K562 (cell line): Measurements from ENCODE around the gene CNBD2. TPM values are rescaled to one million over a fixed set of nuclear protein-coding genes. Genes with fewer than 3 reads are reported as not detected.

ENCODE experiments used
- BCOR ChIP-seq: fragments of 450-650 bp; IDR thresholded peaks from 2 replicates; pipeline ENCODE4 v1.6.1; 2016
- CBFB ChIP-seq: sonication (generic); formaldehyde crosslinking; IDR thresholded peaks from 2 replicates; pipeline ENCODE4 v1.4.0; 2020; ENCODE audit warnings: mild to moderate bottlenecking, missing genetic modification reagents
- CBX1 ChIP-seq: sonication (generic); IDR thresholded peaks from 2 replicates; pipeline ENCODE4 v1.6.1; 2016; ENCODE audit warnings: antibody characterized with exemption, low read depth, mild to moderate bottlenecking
- ETV5 ChIP-seq: sonication (generic); formaldehyde crosslinking; IDR thresholded peaks from 2 replicates; pipeline ENCODE4 v1.4.0; 2020; ENCODE audit warnings: low read depth, mild to moderate bottlenecking, missing genetic modification reagents
- HDAC1 ChIP-seq, 2 experiments: fragments of 450-650 bp; IDR thresholded peaks; 2 replicates each; pipeline ENCODE4 v1.6.1; 2016 to 2017; ENCODE audit warnings: inconsistent platforms in 1 of 2, mild to moderate bottlenecking in 1 of 2, moderate library complexity in 1 of 2
- HDAC3 ChIP-seq: fragments of 450-650 bp; IDR thresholded peaks from 2 replicates; pipeline ENCODE4 v1.6.1; 2018; ENCODE audit warnings: borderline replicate concordance, mild to moderate bottlenecking, moderate library complexity; ENCODE audit not compliant: partially characterized antibody
- HNRNPK ChIP-seq: fragments of 200-400 bp; formaldehyde crosslinking; IDR thresholded peaks from one replicate; pipeline ENCODE4 v1.6.1; 2018; ENCODE audit warnings: mild to moderate bottlenecking, low read depth, low read length; ENCODE audit not compliant: poor library complexity, severe bottlenecking
- KLF16 ChIP-seq: IDR thresholded peaks from 2 replicates; pipeline ENCODE4 v1.6.1; 2016; ENCODE audit warnings: antibody characterized with exemption
- L3MBTL2 ChIP-seq: fragments of 450-650 bp; IDR thresholded peaks from 2 replicates; pipeline ENCODE4 v1.6.1; 2016; ENCODE audit warnings: mild to moderate bottlenecking, moderate library complexity
- MCM3 ChIP-seq: fragments of 450-650 bp; IDR thresholded peaks from 2 replicates; pipeline ENCODE4 v1.6.1; 2016
- MYNN ChIP-seq, 2 experiments: sonication (generic); formaldehyde crosslinking in 1 of 2; IDR thresholded peaks; 2 replicates each; pipeline versions ENCODE4 v1.5.0 to v1.6.1; 2016 to 2020; ENCODE audit warnings: antibody characterized with exemption in 1 of 2, missing genetic modification reagents in 1 of 2
- NR3C1 ChIP-seq: sonication (generic); formaldehyde crosslinking; IDR thresholded peaks from 2 replicates; pipeline ENCODE4 v1.8.1; 2022; ENCODE audit warnings: missing genetic modification reagents
- PHF20 ChIP-seq: fragments of 450-650 bp; IDR thresholded peaks from 2 replicates; pipeline ENCODE4 v1.6.1; 2018; ENCODE audit not compliant: partially characterized antibody
- POLR2B ChIP-seq: fragments of 450-650 bp; IDR thresholded peaks from 2 replicates; pipeline ENCODE4 v1.6.1; 2018; ENCODE audit warnings: low read depth; ENCODE audit not compliant: partially characterized antibody
- SREBF1 ChIP-seq: fragments of 150-350 bp; IDR thresholded peaks from 2 replicates; pipeline ENCODE4 v1.6.1; 2014; ENCODE audit warnings: antibody characterized with exemption, low read depth, low read length, borderline replicate concordance
- TAF9B ChIP-seq: fragments of 450-650 bp; IDR thresholded peaks from 2 replicates; pipeline ENCODE4 v1.6.1; 2018; ENCODE audit warnings: mild to moderate bottlenecking; ENCODE audit not compliant: partially characterized antibody
- TFAP4 ChIP-seq: sonication (generic); formaldehyde crosslinking; IDR thresholded peaks from 2 replicates; pipeline ENCODE4 v1.8.0; 2022; ENCODE audit warnings: missing genetic modification reagents, mild to moderate bottlenecking, moderate library complexity, borderline replicate concordance
- XRCC3 ChIP-seq: fragments of 450-650 bp; IDR thresholded peaks from 2 replicates; pipeline ENCODE4 v1.6.1; 2017; ENCODE audit warnings: mild to moderate bottlenecking, moderate library complexity
- ZNF124 ChIP-seq: sonication (generic); formaldehyde crosslinking; IDR thresholded peaks from 2 replicates; pipeline ENCODE4 v1.8.1; 2022; ENCODE audit warnings: missing genetic modification reagents
- ZNF143 ChIP-seq: sonication (generic); formaldehyde crosslinking; IDR thresholded peaks from 2 replicates; pipeline ENCODE4 v1.9.0; 2022; ENCODE audit warnings: mild to moderate bottlenecking, missing genetic modification reagents
- ZNF347 ChIP-seq: fragments of 450-650 bp; formaldehyde crosslinking; IDR thresholded peaks from 2 replicates; pipeline ENCODE4 v1.4.0; 2020; ENCODE audit warnings: low read depth, mild to moderate bottlenecking, moderate library complexity
- ZNF766 ChIP-seq: fragments of 200-800 bp; sonication (Bioruptor generic); conservative IDR thresholded peaks from 2 replicates; pipeline ENCODE4 v1.6.1; 2016; ENCODE audit warnings: missing genetic modification characterization, missing compliant biosample characterization
- ZNF785 ChIP-seq: fragments of 250-450 bp; sonication (Bioruptor Pico); IDR thresholded peaks from 2 replicates; pipeline ENCODE4 v1.4.0; 2020; ENCODE audit warnings: mild to moderate bottlenecking
- polyA plus RNA-seq, 8 experiments: library from polyadenylated mRNA; depleted of rRNA in 4 of 8; stranded (reverse) in 5 of 8; unstranded in 3 of 8; fragments of >200 nt; fragmentation: Nextera tagmentation in 2 of 8; fragmentation: Illumina TruSeq in 1 of 8; extraction: Ambion mirVana in 2 of 8; extraction: Trizol in 1 of 8; gene quantifications; 2 replicates each; pipeline versions ENCODE4 v1.2.1 to v1.2.3, GENCODE V29; 2011 to 2014; ENCODE audit warnings: inconsistent platforms in 1 of 8, missing spikeins in 1 of 8
- total RNA-seq, 7 experiments: library from RNA; depleted of rRNA in 6 of 7; stranded (reverse); fragments of >200 nt in 6 of 7; fragmentation: Illumina TruSeq in 2 of 7; extraction: Trizol in 2 of 7; gene quantifications; 2 replicates each; pipeline versions ENCODE4 v1.2.1 to v1.2.3, GENCODE V29; 2011 to 2021; ENCODE audit warnings: low replicate concordance in 1 of 7
- TF ChIP-seq, protein P1 (sequence below): fragments of 150-350 bp; conservative IDR thresholded peaks from 2 replicates; pipeline ENCODE4 v1.6.1; 2014; ENCODE audit warnings: low read length
- TF ChIP-seq, protein P2 (sequence below): fragments of 450-650 bp; formaldehyde crosslinking; IDR thresholded peaks from 2 replicates; pipeline ENCODE4 v1.4.0; 2022; ENCODE audit warnings: missing genetic modification characterization

CNBD2 gene
- total and polyA plus RNA-seq, 9 of the 15 experiments (the other 6 are each of a cell fraction or from before 2014, with no cell fraction given), result 3.2 to 17.5 (median 5.3) TPM

DNA sequence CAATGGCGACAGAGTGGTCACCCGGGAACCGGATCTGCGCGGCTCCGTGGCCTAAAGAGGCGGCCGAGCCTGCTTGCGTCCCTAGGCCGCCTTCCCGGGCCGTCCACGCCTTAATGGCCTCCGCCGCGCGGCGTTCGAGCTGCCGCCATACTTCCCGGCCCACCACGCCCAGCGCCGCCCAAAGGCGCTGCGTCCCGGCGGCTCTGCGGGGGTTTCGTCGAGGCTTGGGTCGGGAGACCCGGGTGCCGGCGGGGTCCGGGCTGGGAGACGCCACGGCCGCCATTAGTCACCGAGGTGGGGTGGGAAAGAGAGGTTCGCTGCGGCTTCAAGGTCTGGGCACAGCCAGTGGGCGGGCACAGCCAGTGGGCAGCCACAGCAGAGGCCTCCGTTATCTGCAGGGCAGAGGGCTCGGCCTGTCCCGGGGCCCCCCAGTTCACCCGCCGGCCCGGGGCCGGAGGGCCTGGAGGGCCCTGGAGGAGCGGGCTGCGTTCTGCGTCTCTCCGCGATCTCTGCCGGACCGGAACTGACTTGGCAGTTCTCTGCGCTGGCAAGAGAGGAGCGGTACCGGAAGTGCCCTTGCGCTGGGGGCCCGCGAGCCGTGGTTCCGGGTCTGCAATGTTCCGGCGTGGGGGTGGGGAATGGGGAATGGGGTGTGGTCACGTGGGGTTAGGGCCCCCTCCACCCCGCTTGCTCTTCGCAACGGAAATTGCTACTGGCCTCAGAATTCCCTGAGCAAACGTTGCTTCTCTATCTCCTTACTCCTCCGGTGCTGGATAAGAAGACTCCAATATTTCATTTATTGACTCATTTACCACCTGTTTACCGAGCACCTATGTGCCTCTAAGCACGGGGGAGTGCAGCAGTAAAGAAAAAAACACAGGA is 82.3 kb downstream of the CNBD2 start (continued):
- TF ChIP-seq, protein P1, sequence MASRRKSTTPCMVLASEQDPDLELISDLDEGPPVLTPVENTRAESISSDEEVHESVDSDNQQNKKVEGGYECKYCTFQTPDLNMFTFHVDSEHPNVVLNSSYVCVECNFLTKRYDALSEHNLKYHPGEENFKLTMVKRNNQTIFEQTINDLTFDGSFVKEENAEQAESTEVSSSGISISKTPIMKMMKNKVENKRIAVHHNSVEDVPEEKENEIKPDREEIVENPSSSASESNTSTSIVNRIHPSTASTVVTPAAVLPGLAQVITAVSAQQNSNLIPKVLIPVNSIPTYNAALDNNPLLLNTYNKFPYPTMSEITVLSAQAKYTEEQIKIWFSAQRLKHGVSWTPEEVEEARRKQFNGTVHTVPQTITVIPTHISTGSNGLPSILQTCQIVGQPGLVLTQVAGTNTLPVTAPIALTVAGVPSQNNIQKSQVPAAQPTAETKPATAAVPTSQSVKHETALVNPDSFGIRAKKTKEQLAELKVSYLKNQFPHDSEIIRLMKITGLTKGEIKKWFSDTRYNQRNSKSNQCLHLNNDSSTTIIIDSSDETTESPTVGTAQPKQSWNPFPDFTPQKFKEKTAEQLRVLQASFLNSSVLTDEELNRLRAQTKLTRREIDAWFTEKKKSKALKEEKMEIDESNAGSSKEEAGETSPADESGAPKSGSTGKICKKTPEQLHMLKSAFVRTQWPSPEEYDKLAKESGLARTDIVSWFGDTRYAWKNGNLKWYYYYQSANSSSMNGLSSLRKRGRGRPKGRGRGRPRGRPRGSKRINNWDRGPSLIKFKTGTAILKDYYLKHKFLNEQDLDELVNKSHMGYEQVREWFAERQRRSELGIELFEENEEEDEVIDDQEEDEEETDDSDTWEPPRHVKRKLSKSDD, result 0 out of 2 replicates have a peak, but pooled peaks have one; percentile 17
- no peak for TF ChIP-seq NR3C1 (CRISPR knock-in tag)
- peak; percentile 74 for TF ChIP-seq PHF20
- TF ChIP-seq MYNN (IDR thresholded peaks at IDR 0.05), result peak; percentile 63; the same call in 1 of the 2 replicates
- TF ChIP-seq MYNN (CRISPR knock-in tag; IDR thresholded peaks at IDR 0.05), result no peak
- TF ChIP-seq KLF16, result no peak
- TF ChIP-seq, protein P2, sequence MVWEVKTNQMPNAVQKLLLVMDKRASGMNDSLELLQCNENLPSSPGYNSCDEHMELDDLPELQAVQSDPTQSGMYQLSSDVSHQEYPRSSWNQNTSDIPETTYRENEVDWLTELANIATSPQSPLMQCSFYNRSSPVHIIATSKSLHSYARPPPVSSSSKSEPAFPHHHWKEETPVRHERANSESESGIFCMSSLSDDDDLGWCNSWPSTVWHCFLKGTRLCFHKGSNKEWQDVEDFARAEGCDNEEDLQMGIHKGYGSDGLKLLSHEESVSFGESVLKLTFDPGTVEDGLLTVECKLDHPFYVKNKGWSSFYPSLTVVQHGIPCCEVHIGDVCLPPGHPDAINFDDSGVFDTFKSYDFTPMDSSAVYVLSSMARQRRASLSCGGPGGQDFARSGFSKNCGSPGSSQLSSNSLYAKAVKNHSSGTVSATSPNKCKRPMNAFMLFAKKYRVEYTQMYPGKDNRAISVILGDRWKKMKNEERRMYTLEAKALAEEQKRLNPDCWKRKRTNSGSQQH (CRISPR knock-in tag), result no peak
- no peak for TF ChIP-seq BCOR
- no peak for TF ChIP-seq L3MBTL2
- TF ChIP-seq HDAC1 (IDR thresholded peaks at IDR 0.05), result peak; percentile 61 to 79; a peak in 2 of 4 replicates
- TF ChIP-seq ZNF347 (CRISPR knock-in tag), result no peak
- no peak for TF ChIP-seq MCM3
- no peak; the same call in 1 of the 2 replicates for TF ChIP-seq TFAP4
- no peak for TF ChIP-seq XRCC3
- peak; percentile 62; the same call in 1 of the 2 replicates for TF ChIP-seq ZNF766 (CRISPR knock-in tag)
- 0 out of 2 replicates have a peak, but pooled peaks have one; percentile 24 for TF ChIP-seq ZNF143 (CRISPR knock-in tag)
- no peak for TF ChIP-seq ZNF124 (CRISPR knock-in tag)
- no peak for TF ChIP-seq ZNF785
- TF ChIP-seq CBX1, result peak; percentile 49; the same call in 1 of the 2 replicates
- TF ChIP-seq ETV5 (CRISPR knock-in tag), result peak; percentile 92
- TF ChIP-seq POLR2B, result peak; percentile 95
- TF ChIP-seq TAF9B, result peak; percentile 94
- TF ChIP-seq CBFB (CRISPR knock-in tag), result 0 out of 2 replicates have a peak, but pooled peaks have one; percentile 16
- peak; percentile 59 for TF ChIP-seq HDAC3
- no peak for TF ChIP-seq HNRNPK
- TF ChIP-seq SREBF1, result no peak
